Gastroesophageal sphincter (tissue), 3 donors: ENCODE measurements around the gene FARS2.

ENCODE experiments used
- EP300 ChIP-seq: sonication (generic); formaldehyde crosslinking; IDR thresholded peaks from one replicate; pipeline ENCODE4 v1.6.1; 2017; ENCODE audit warnings: antibody characterized with exemption, mild to moderate bottlenecking
- POLR2A ChIP-seq, 2 donors: fragments of 450-650 bp; IDR thresholded peaks; one replicate each; pipeline ENCODE4 v1.6.1; 2017; ENCODE audit warnings: antibody characterized with exemption in 2 of 2, mild to moderate bottlenecking in 2 of 2, moderate library complexity in 1 of 2
- POLR2AphosphoS5 ChIP-seq: sonication (generic); formaldehyde crosslinking; IDR thresholded peaks from one replicate; pipeline ENCODE4 v1.6.1; 2017; ENCODE audit warnings: antibody characterized with exemption
- TF ChIP-seq, protein P1 (sequence below), 4 experiments: fragments of 200-600 bp in 2 of 4; fragments of 450-650 bp in 2 of 4; sonication (generic) in 1 of 4; IDR thresholded peaks; one replicate each; pipeline ENCODE4 v1.5.1; 2017 to 2019; ENCODE audit warnings: antibody characterized with exemption in 4 of 4, mild to moderate bottlenecking in 2 of 4, moderate library complexity in 2 of 4

- TF ChIP-seq POLR2AphosphoS5, result no peak
- TF ChIP-seq, protein P1, sequence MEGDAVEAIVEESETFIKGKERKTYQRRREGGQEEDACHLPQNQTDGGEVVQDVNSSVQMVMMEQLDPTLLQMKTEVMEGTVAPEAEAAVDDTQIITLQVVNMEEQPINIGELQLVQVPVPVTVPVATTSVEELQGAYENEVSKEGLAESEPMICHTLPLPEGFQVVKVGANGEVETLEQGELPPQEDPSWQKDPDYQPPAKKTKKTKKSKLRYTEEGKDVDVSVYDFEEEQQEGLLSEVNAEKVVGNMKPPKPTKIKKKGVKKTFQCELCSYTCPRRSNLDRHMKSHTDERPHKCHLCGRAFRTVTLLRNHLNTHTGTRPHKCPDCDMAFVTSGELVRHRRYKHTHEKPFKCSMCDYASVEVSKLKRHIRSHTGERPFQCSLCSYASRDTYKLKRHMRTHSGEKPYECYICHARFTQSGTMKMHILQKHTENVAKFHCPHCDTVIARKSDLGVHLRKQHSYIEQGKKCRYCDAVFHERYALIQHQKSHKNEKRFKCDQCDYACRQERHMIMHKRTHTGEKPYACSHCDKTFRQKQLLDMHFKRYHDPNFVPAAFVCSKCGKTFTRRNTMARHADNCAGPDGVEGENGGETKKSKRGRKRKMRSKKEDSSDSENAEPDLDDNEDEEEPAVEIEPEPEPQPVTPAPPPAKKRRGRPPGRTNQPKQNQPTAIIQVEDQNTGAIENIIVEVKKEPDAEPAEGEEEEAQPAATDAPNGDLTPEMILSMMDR (IDR thresholded peaks at IDR 0.05), result no peak
- TF ChIP-seq POLR2A (IDR thresholded peaks at IDR 0.05), result no peak
- TF ChIP-seq EP300, result no peak
These were observed 210.5 kb downstream of the FARS2 start for GRCh38 chr6:5471637-5472398.
